MCF 10A (cell line): Measurements from ENCODE around the gene HJURP. TPM values are rescaled to one million over a fixed set of nuclear protein-coding genes. Genes with fewer than 3 reads are reported as not detected.
"Not testable (repeated sequence)": the region's sequence is repeated elsewhere in the genome, so short reads cannot be mapped to it uniquely, and the experiment has no call there.

Source experiments
- Bru-seq: library from RNA; stranded (reverse); fragments of 400-500 nt; gene quantifications from one replicate; lab custom pipeline; 2021; lab: Mats Ljungman, UMichigan
- BruChase-seq, 2 experiments: library from RNA; stranded (reverse); fragments of 400-500 nt; gene quantifications; one replicate each; lab custom pipeline; 2021; lab: Mats Ljungman, UMichigan
- BruUV-seq: library from RNA; stranded (reverse); fragments of 400-500 nt; replicated peaks from 2 replicates; lab custom pipeline; 2021; lab: Mats Ljungman, UMichigan
- CTCF ChIA-PET: fragments of 300-600 bp; sonication (Branson Sonifier 250); formaldehyde crosslinking; extraction: SDS; loops from one replicate; lab custom pipeline; 2021; ENCODE audit warnings: antibody characterized with exemption, inconsistent platforms; lab: Yijun Ruan, JAX
- POLR2A ChIA-PET: fragments of 300-600, 350-650 bp; sonication (Branson Sonifier 250); formaldehyde crosslinking; extraction: SDS; loops from one replicate; lab custom pipeline; 2020; ENCODE audit warnings: antibody characterized with exemption, inconsistent platforms; lab: Yijun Ruan, JAX
- DNase-seq: peaks from one replicate; pipeline ENCODE4 v3.0.0-alpha.2; 2018; ENCODE audit not compliant: unreplicated experiment
- H3K27ac Mint-ChIP-seq: one replicate; pipeline ENCODE4 v1.8.0; 2022; ENCODE audit warnings: mild to moderate bottlenecking, low read depth, mixed read lengths; ENCODE audit not compliant: unreplicated experiment
- H3K27me3 Mint-ChIP-seq: one replicate; pipeline ENCODE4 v1.8.0; 2022; ENCODE audit warnings: mixed read lengths; ENCODE audit not compliant: insufficient read depth, unreplicated experiment
- H3K36me3 Mint-ChIP-seq: one replicate; pipeline ENCODE4 v1.8.0; 2022; ENCODE audit warnings: mild to moderate bottlenecking, moderate library complexity, mixed read lengths; ENCODE audit not compliant: insufficient read depth, unreplicated experiment
- H3K4me1 Mint-ChIP-seq: one replicate; pipeline ENCODE4 v1.8.0; 2022; ENCODE audit warnings: mixed read lengths; ENCODE audit not compliant: insufficient read depth, unreplicated experiment
- H3K4me3 Mint-ChIP-seq: one replicate; pipeline ENCODE4 v1.8.0; 2022; ENCODE audit warnings: mild to moderate bottlenecking, moderate library complexity, mixed read lengths; ENCODE audit not compliant: unreplicated experiment
- H3K9me3 Mint-ChIP-seq: one replicate; pipeline ENCODE4 v1.8.0; 2022; ENCODE audit warnings: mixed read lengths; ENCODE audit not compliant: unreplicated experiment
- intact Hi-C: fragments of 100-400 bp; cut with micrococcal nuclease; formaldehyde crosslinking; loops from 2 replicates; pipeline ENCODE4 v1.14.1; 2022
- long read RNA-seq: library from polyadenylated mRNA; stranded (forward); transcript quantifications from one replicate; pipeline ENCODE4 v2.0.0, GENCODE V29; 2022
- total RNA-seq: library from RNA; stranded (reverse); gene quantifications from 2 replicates; pipeline ENCODE4 v1.2.3, GENCODE V29; 2022
- TF ChIP-seq, protein P1 (sequence below): fragments of 200-600 bp; IDR thresholded peaks from one replicate; pipeline ENCODE4 v1.8.0; 2022; ENCODE audit warnings: antibody characterized with exemption, mild to moderate bottlenecking; ENCODE audit not compliant: unreplicated experiment

HJURP gene
- total RNA-seq: 12.7 and 29.3 TPM in 2 replicates
- Bru-seq, nascent RNA: percentile 68 among the genes with signal in this experiment
- percentile 43 among the genes with signal in this experiment for BruChase-seq, experiment 1, labeled RNA remaining after a 6-hour chase
- BruChase-seq, experiment 2, labeled RNA remaining after a 2-hour chase: percentile 66 among the genes with signal in this experiment
- long read RNA-seq, transcript HJURP-202 (9 exons, 3,187 nt): major isoform, 83 of 102 reads
- long read RNA-seq, partial matches to known transcripts: 3 of 102 reads
- long read RNA-seq, other reads (novel, unspliced or antisense): 16 of 102 reads

- H3K27ac Mint-ChIP-seq: peak within 1 kb of the TSS; percentile 87
- peaks cover 4% of the 10 kb centered on the region for H3K36me3 Mint-ChIP-seq
- no peaks in the 10 kb centered on the region for H3K27me3 Mint-ChIP-seq
- peaks cover 16% of the 10 kb centered on the region for H3K4me1 Mint-ChIP-seq
- no TSS peak for BruUV-seq
- H3K9me3 Mint-ChIP-seq: no peaks in the 10 kb centered on the region
- CTCF ChIA-PET: interaction anchor here (0.6 to 0.7 kb wide), 2 partner anchors 58 to 1148 kb away, joined by 3 read pairs; no protein-coding TSS in a partner anchor
- intact Hi-C loops: loop anchor here (10.0 kb wide), 1 partner anchor 650 kb away; no protein-coding TSS in a partner anchor
- POLR2A ChIA-PET: interaction anchor here (0.7 to 1.2 kb wide), 3 partner anchors 9 to 989 kb away, joined by 3 to 4 read pairs (median 3); no protein-coding TSS in a partner anchor
- peak; percentile 97 for DNase-seq
- TF ChIP-seq, protein P1, sequence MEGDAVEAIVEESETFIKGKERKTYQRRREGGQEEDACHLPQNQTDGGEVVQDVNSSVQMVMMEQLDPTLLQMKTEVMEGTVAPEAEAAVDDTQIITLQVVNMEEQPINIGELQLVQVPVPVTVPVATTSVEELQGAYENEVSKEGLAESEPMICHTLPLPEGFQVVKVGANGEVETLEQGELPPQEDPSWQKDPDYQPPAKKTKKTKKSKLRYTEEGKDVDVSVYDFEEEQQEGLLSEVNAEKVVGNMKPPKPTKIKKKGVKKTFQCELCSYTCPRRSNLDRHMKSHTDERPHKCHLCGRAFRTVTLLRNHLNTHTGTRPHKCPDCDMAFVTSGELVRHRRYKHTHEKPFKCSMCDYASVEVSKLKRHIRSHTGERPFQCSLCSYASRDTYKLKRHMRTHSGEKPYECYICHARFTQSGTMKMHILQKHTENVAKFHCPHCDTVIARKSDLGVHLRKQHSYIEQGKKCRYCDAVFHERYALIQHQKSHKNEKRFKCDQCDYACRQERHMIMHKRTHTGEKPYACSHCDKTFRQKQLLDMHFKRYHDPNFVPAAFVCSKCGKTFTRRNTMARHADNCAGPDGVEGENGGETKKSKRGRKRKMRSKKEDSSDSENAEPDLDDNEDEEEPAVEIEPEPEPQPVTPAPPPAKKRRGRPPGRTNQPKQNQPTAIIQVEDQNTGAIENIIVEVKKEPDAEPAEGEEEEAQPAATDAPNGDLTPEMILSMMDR: no peak
- peak within 1 kb of the TSS; percentile 90 for H3K4me3 Mint-ChIP-seq
Observed at GRCh38 chr2:233854241-233854981, at the start of gene HJURP. Gene HJURP (minus strand): TSS chr2:233854535. CDS start chr2:233854500, 35 bp downstream.

GRCh38 chr2:233901884-233902283 lies 47.5 kb upstream of the HJURP start:
- TF ChIP-seq, protein P1: no peak
- intact Hi-C loops: no loop called here
- H3K4me1 Mint-ChIP-seq: no peaks in the 10 kb centered on the region
- ChIA-PET CTCF (no interaction called here), POLR2A (no interaction called here)
- H3K27me3 Mint-ChIP-seq: peaks cover 82% of the 10 kb centered on the region
- peaks cover 9% of the 10 kb centered on the region for H3K9me3 Mint-ChIP-seq
- H3K27ac Mint-ChIP-seq: no peak overlapping the region
- no TSS peak for BruUV-seq
- no peaks in the 10 kb centered on the region for H3K36me3 Mint-ChIP-seq
- DNase-seq: no peak
- H3K4me3 Mint-ChIP-seq: no peak overlapping the region

- no peak overlapping the region for H3K27ac Mint-ChIP-seq
- no peaks in the 10 kb centered on the region for H3K4me1 Mint-ChIP-seq
- no peaks in the 10 kb centered on the region for H3K36me3 Mint-ChIP-seq
- no peak overlapping the region for H3K4me3 Mint-ChIP-seq
- TF ChIP-seq, protein P1: no peak
- BruUV-seq: no TSS peak
- CTCF ChIA-PET: no interaction called here
- peaks cover 79% of the 10 kb centered on the region for H3K27me3 Mint-ChIP-seq
- peaks cover 9% of the 10 kb centered on the region for H3K9me3 Mint-ChIP-seq
- no peak for DNase-seq
- intact Hi-C loops: no loop called here
- POLR2A ChIA-PET: no interaction called here
Observed at GRCh38 chr2:233901367-233901766, 47.0 kb upstream of the HJURP start.

- CTCF ChIA-PET, intact Hi-C loops, POLR2A ChIA-PET, H3K4me1 Mint-ChIP-seq, H3K27ac Mint-ChIP-seq, DNase-seq, H3K36me3 Mint-ChIP-seq, H3K9me3 Mint-ChIP-seq, BruUV-seq, H3K4me3 Mint-ChIP-seq: not testable (repeated sequence)
- H3K27me3 Mint-ChIP-seq: peaks cover 28% of the 10 kb centered on the region
Observed at GRCh38 chr2:233896253-233896652, 41.9 kb upstream of the HJURP start.
